Mesothelial cell of epicardium (in vitro differentiated cells): Measurements from ENCODE around the gene ANKRD40CL. TPM values are rescaled to one million over a fixed set of nuclear protein-coding genes. Genes with fewer than 3 reads are reported as not detected.
A peak's percentile ranks its signal among the peaks of the same experiment; 100 is the strongest.

ENCODE experiments used
- DNase-seq, 2 experiments: peaks; one replicate each; pipeline ENCODE4 v3.0.0; 2021; ENCODE audit warnings: low spot score in 2 of 2; ENCODE audit not compliant: unreplicated experiment in 2 of 2
- H3K27ac Mint-ChIP-seq: 2 replicates; pipeline ENCODE4 v1.8.0; 2021; ENCODE audit warnings: mixed read lengths
- H3K27me3 Mint-ChIP-seq: 2 replicates; pipeline ENCODE4 v1.8.0; 2021; ENCODE audit warnings: low read depth, mixed read lengths
- H3K36me3 Mint-ChIP-seq: 2 replicates; pipeline ENCODE4 v1.8.0; 2021; ENCODE audit warnings: mixed read lengths
- H3K4me1 Mint-ChIP-seq: 2 replicates; pipeline ENCODE4 v1.8.0; 2021; ENCODE audit warnings: mixed read lengths
- H3K4me3 Mint-ChIP-seq: 2 replicates; pipeline ENCODE4 v1.8.0; 2021; ENCODE audit warnings: mild to moderate bottlenecking, moderate library complexity, mixed read lengths
- H3K9me3 Mint-ChIP-seq: 2 replicates; pipeline ENCODE4 v1.8.0; 2021; ENCODE audit warnings: mixed read lengths
- CTCF ChIP-seq: fragments of 200-600 bp; sonication (generic); IDR thresholded peaks from one replicate; pipeline ENCODE4 v1.5.0; 2021; ENCODE audit warnings: antibody characterized with exemption; ENCODE audit not compliant: unreplicated experiment
- total RNA-seq: library from RNA; stranded (reverse); gene quantifications from 3 replicates; pipeline ENCODE4 v1.2.1, GENCODE V29; 2021

ANKRD40CL gene
- total RNA-seq, 1 donor from 2014 or later = not detected

- Mint-ChIP-seq H3K36me3 (no peaks in the 10 kb centered on the region), H3K9me3 (no peaks in the 10 kb centered on the region), H3K4me1 (peaks cover 11% of the 10 kb centered on the region), H3K27me3 (no peaks in the 10 kb centered on the region), H3K27ac (no peak overlapping the region), H3K4me3 (no peak overlapping the region)
- no peak for DNase-seq
- TF ChIP-seq CTCF = no peak
These were observed 36.4 kb upstream of the ANKRD40CL start for GRCh38 chr17:50803676-50804075.

- no peak for TF ChIP-seq CTCF
- peaks cover 15% of the 10 kb centered on the region for H3K4me1 Mint-ChIP-seq
- H3K27me3 Mint-ChIP-seq = no peaks in the 10 kb centered on the region
- no peak for DNase-seq
- H3K9me3 Mint-ChIP-seq = no peaks in the 10 kb centered on the region
- H3K27ac Mint-ChIP-seq = peak overlapping the region; percentile 53
- H3K4me3 Mint-ChIP-seq = no peak overlapping the region
- no peaks in the 10 kb centered on the region for H3K36me3 Mint-ChIP-seq
These were observed 35.6 kb upstream of the ANKRD40CL start for GRCh38 chr17:50802609-50803571.

GRCh38 chr17:50800196-50800700 is 32.9 kb upstream of the ANKRD40CL start:
- no peak for TF ChIP-seq CTCF
- DNase-seq = no peak
- Mint-ChIP-seq H3K9me3 (no peaks in the 10 kb centered on the region), H3K27ac (no peak overlapping the region), H3K27me3 (no peaks in the 10 kb centered on the region), H3K36me3 (no peaks in the 10 kb centered on the region), H3K4me1 (peaks cover 27% of the 10 kb centered on the region), H3K4me3 (no peak overlapping the region)

GRCh38 chr17:50799582-50799981 is 32.3 kb upstream of the ANKRD40CL start:
- Mint-ChIP-seq H3K4me3 (no peak overlapping the region), H3K27ac (no peak overlapping the region), H3K4me1 (peaks cover 27% of the 10 kb centered on the region), H3K27me3 (no peaks in the 10 kb centered on the region), H3K9me3 (no peaks in the 10 kb centered on the region), H3K36me3 (no peaks in the 10 kb centered on the region)
- no peak for TF ChIP-seq CTCF
- DNase-seq = no peak

GRCh38 chr17:50798424-50799288 is 31.3 kb upstream of the ANKRD40CL start:
- peak overlapping the region; percentile 32 for H3K27ac Mint-ChIP-seq
- no peak for DNase-seq
- H3K4me3 Mint-ChIP-seq = no peak overlapping the region
- no peaks in the 10 kb centered on the region for H3K9me3 Mint-ChIP-seq
- H3K27me3 Mint-ChIP-seq = no peaks in the 10 kb centered on the region
- H3K36me3 Mint-ChIP-seq = no peaks in the 10 kb centered on the region
- no peak for TF ChIP-seq CTCF
- H3K4me1 Mint-ChIP-seq = peaks cover 27% of the 10 kb centered on the region
